ENCODE measurements around the gene CCDC70. TPM values are rescaled to one million over a fixed set of nuclear protein-coding genes. Genes with fewer than 3 reads are reported as not detected.

Gene CCDC70
- not detected for total RNA-seq
- long read RNA-seq = 0 reads

- intact Hi-C loops (cut with DNase I) = no loop called here
Observed at GRCh38 chr13:51861723-51862300, at the start of gene CCDC70. Gene CCDC70, plus strand, starts transcription at chr13:51861969. Its CDS starts 3,443 bp downstream, at chr13:51865412.

DNA sequence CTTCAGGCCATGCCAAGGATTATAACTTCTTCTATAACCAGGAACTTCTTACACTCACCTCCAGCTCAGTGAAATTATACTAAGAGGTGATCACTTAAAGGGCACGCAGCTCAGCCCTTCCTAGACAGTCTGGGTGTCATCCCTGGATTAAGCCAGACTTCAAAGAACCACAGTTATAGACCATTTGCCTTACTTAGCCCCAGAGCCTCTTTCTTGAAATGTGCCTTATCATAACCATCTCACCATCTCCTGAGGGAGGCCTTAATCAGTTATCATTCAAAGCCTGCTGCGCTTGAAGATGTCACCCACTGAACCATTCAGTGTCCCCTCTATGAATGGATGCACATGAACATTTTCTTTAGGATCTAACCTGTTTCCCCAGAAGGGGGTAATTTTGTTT, 47.7 kb upstream of the CCDC70 start:
- no peaks in the 10 kb centered on the region for H3K36me3 ChIP-seq
- intact Hi-C loops (cut with DNase I) = no loop called here
- H3K9me3 ChIP-seq = no peaks in the 10 kb centered on the region
- H3K27ac ChIP-seq = no peak overlapping the region
- DNase-seq (no peak), ATAC-seq (no peak)
- peaks cover 9% of the 10 kb centered on the region for H3K4me1 ChIP-seq
- TF ChIP-seq CTCF (IDR thresholded peaks at IDR 0.05) = no peak
- no peak overlapping the region for H3K4me3 ChIP-seq
- H3K27me3 ChIP-seq = no peaks in the 10 kb centered on the region

More at GRCh38 chr13:51861723-51862300, at the start of gene CCDC70:
- no peaks in the 10 kb centered on the region for H3K9me3 ChIP-seq
- no peak for DNase-seq
- no peak for ATAC-seq
- no peaks in the 10 kb centered on the region for H3K36me3 ChIP-seq
- H3K27me3 ChIP-seq = no peaks in the 10 kb centered on the region
- no peak within 1 kb of the TSS for H3K4me3 ChIP-seq
- no peaks in the 10 kb centered on the region for H3K4me1 ChIP-seq
- TF ChIP-seq CTCF (IDR thresholded peaks at IDR 0.05) = no peak
- H3K27ac ChIP-seq = no peak within 1 kb of the TSS

GRCh38 chr13:51814825-51815650, 46.7 kb upstream of the CCDC70 start:
- no peak for DNase-seq
- Histone ChIP-seq H3K4me1 (peaks cover 9% of the 10 kb centered on the region), H3K27me3 (no peaks in the 10 kb centered on the region), H3K4me3 (peak overlapping the region; percentile 30), H3K27ac (no peak overlapping the region), H3K9me3 (no peaks in the 10 kb centered on the region), H3K36me3 (no peaks in the 10 kb centered on the region)
- intact Hi-C loops (cut with DNase I) = no loop called here
- ATAC-seq = peak; percentile 90
- peak; percentile 82 for TF ChIP-seq CTCF (IDR thresholded peaks at IDR 0.05)

DNA sequence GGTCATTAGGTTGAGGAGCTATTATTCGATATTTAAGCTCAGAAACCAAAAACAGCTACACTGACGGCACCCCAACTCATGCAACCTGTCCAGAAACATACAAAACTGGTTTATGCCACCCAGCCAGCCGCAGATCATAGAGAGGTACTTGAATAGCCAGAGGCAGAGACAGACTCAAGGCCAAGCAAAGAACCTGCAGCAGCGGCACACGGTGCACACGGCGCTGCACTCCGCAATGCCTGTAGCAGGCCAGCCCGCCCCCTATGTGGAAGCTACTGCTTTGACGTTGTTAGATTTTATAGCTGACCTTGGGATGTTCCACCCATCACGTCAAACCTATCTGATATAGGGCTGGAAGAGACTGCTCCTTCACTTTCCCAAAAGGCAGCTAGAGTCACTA, 45.9 kb upstream of the CCDC70 start:
- H3K9me3 ChIP-seq = no peaks in the 10 kb centered on the region
- H3K27me3 ChIP-seq = no peaks in the 10 kb centered on the region
- H3K4me3 ChIP-seq = peak overlapping the region; percentile 30
- intact Hi-C loops (cut with DNase I) = no loop called here
- no peak overlapping the region for H3K27ac ChIP-seq
- no peaks in the 10 kb centered on the region for H3K36me3 ChIP-seq
- DNase-seq (no peak), ATAC-seq (peak; percentile 55)
- TF ChIP-seq CTCF (IDR thresholded peaks at IDR 0.05) = no peak
- peaks cover 9% of the 10 kb centered on the region for H3K4me1 ChIP-seq

DNA sequence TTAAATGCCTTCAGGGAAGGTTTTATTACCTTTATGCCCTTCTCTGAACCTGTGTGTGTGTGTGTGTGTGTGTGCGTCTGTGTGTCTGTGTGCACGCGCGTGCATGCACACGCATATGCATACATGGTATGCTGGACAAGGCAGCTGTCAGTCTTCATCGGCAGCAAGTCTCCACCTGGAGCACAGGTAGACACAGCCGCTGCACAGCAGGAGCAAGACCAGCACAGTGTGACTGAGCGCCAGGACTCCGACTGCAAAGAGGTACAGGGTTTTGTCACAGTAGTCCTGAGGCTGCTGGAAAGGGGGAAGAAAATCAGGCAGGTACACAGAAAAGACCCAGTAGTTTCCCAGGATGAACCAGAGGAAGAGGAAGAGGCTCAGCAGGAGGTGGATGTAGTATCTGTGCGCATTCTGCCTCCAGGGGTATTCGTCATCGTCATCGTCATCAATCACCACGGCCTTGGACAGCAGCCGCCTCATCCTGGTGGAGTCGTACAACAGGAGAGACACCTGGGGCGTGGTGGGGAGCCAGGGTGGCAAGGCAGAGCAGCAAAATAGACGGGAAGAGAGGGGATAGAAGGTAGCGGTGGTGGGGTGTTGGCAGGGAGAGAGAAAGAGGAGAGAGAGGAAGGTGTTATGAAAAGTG, 45.0 kb upstream of the CCDC70 start:
- no peak overlapping the region for H3K27ac ChIP-seq

More for the DNA sequence above, 45.0 kb upstream of the CCDC70 start:
- no peaks in the 10 kb centered on the region for H3K9me3 ChIP-seq
- TF ChIP-seq CTCF (IDR thresholded peaks at IDR 0.05) = no peak
- no peak overlapping the region for H3K4me3 ChIP-seq
- ATAC-seq (no peak), DNase-seq (no peak)
- no peaks in the 10 kb centered on the region for H3K27me3 ChIP-seq
- H3K4me1 ChIP-seq = peaks cover 10% of the 10 kb centered on the region
- no peaks in the 10 kb centered on the region for H3K36me3 ChIP-seq
- intact Hi-C loops (cut with DNase I) = no loop called here

Measured in upper lobe of right lung (tissue), 1 donor.